Measurements from ENCODE around the gene SPDL1.

Gene SPDL1

GRCh38 chr5:169551696-169552095 lies 31.9 kb upstream of the SPDL1 start:
- H3K36me3 Mint-ChIP-seq (ENCODE audit: low read depth): no peaks in the 10 kb centered on the region
- no peaks in the 10 kb centered on the region for H3K9me3 Mint-ChIP-seq
- peaks cover 51% of the 10 kb centered on the region for H3K27me3 Mint-ChIP-seq (ENCODE audit: low read depth)
- no peaks in the 10 kb centered on the region for H3K4me1 Mint-ChIP-seq (ENCODE audit: low read depth)
- H3K4me3 Mint-ChIP-seq: no peak overlapping the region
- no peak overlapping the region for H3K27ac Mint-ChIP-seq
- DNase-seq (ENCODE audit: low spot score): no peak

GRCh38 chr5:169554251-169554650 lies 29.3 kb upstream of the SPDL1 start:
- Mint-ChIP-seq H3K36me3 (ENCODE audit: low read depth) (no peaks in the 10 kb centered on the region), H3K4me3 (no peak overlapping the region), H3K27ac (no peak overlapping the region), H3K4me1 (ENCODE audit: low read depth) (no peaks in the 10 kb centered on the region), H3K9me3 (no peaks in the 10 kb centered on the region), H3K27me3 (ENCODE audit: low read depth) (peaks cover 42% of the 10 kb centered on the region)
- DNase-seq (ENCODE audit: low spot score): no peak

- Mint-ChIP-seq H3K27me3 (ENCODE audit: low read depth) (peaks cover 32% of the 10 kb centered on the region), H3K36me3 (ENCODE audit: low read depth) (no peaks in the 10 kb centered on the region), H3K27ac (no peak overlapping the region), H3K4me3 (no peak overlapping the region), H3K9me3 (no peaks in the 10 kb centered on the region), H3K4me1 (ENCODE audit: low read depth) (no peaks in the 10 kb centered on the region)
- DNase-seq (ENCODE audit: low spot score): no peak
Observed at GRCh38 chr5:169557838-169558237, 25.7 kb upstream of the SPDL1 start.

GRCh38 chr5:169561893-169562292 lies 21.7 kb upstream of the SPDL1 start:
- no peak for DNase-seq (ENCODE audit: low spot score)
- Mint-ChIP-seq H3K4me1 (ENCODE audit: low read depth) (no peaks in the 10 kb centered on the region), H3K4me3 (no peak overlapping the region), H3K9me3 (no peaks in the 10 kb centered on the region), H3K27me3 (ENCODE audit: low read depth) (peaks cover 23% of the 10 kb centered on the region), H3K36me3 (ENCODE audit: low read depth) (no peaks in the 10 kb centered on the region), H3K27ac (no peak overlapping the region)

- Mint-ChIP-seq H3K36me3 (ENCODE audit: low read depth) (no peaks in the 10 kb centered on the region), H3K27me3 (ENCODE audit: low read depth) (peaks cover 20% of the 10 kb centered on the region), H3K27ac (no peak overlapping the region), H3K4me1 (ENCODE audit: low read depth) (no peaks in the 10 kb centered on the region), H3K4me3 (no peak overlapping the region), H3K9me3 (no peaks in the 10 kb centered on the region)
- no peak for DNase-seq (ENCODE audit: low spot score)
Observed at GRCh38 chr5:169563369-169563768, 20.2 kb upstream of the SPDL1 start.

GRCh38 chr5:169566202-169566601 lies 17.4 kb upstream of the SPDL1 start:
- Mint-ChIP-seq H3K27ac (no peak overlapping the region), H3K27me3 (ENCODE audit: low read depth) (peaks cover 19% of the 10 kb centered on the region), H3K9me3 (no peaks in the 10 kb centered on the region), H3K36me3 (ENCODE audit: low read depth) (no peaks in the 10 kb centered on the region), H3K4me1 (ENCODE audit: low read depth) (no peaks in the 10 kb centered on the region), H3K4me3 (no peak overlapping the region)
- DNase-seq (ENCODE audit: low spot score): no peak

GRCh38 chr5:169567079-169567478 lies 16.5 kb upstream of the SPDL1 start:
- Mint-ChIP-seq H3K4me1 (ENCODE audit: low read depth) (no peaks in the 10 kb centered on the region), H3K27ac (no peak overlapping the region), H3K9me3 (no peaks in the 10 kb centered on the region), H3K27me3 (ENCODE audit: low read depth) (peaks cover 19% of the 10 kb centered on the region), H3K4me3 (no peak overlapping the region), H3K36me3 (ENCODE audit: low read depth) (no peaks in the 10 kb centered on the region)
- DNase-seq (ENCODE audit: low spot score): no peak

- Mint-ChIP-seq H3K4me3 (no peak overlapping the region), H3K36me3 (ENCODE audit: low read depth) (no peaks in the 10 kb centered on the region), H3K27me3 (ENCODE audit: low read depth) (peaks cover 27% of the 10 kb centered on the region), H3K27ac (no peak overlapping the region), H3K9me3 (no peaks in the 10 kb centered on the region), H3K4me1 (ENCODE audit: low read depth) (no peaks in the 10 kb centered on the region)
- DNase-seq (ENCODE audit: low spot score): no peak
Observed at GRCh38 chr5:169569513-169569912, 14.1 kb upstream of the SPDL1 start.

- Mint-ChIP-seq H3K4me1 (ENCODE audit: low read depth) (no peaks in the 10 kb centered on the region), H3K27me3 (ENCODE audit: low read depth) (peaks cover 36% of the 10 kb centered on the region), H3K27ac (no peak overlapping the region), H3K4me3 (no peak overlapping the region), H3K9me3 (no peaks in the 10 kb centered on the region), H3K36me3 (ENCODE audit: low read depth) (no peaks in the 10 kb centered on the region)
- DNase-seq (ENCODE audit: low spot score): no peak
Observed at GRCh38 chr5:169571355-169571754, 12.2 kb upstream of the SPDL1 start.

- Mint-ChIP-seq H3K36me3 (ENCODE audit: low read depth) (no peaks in the 10 kb centered on the region), H3K4me1 (ENCODE audit: low read depth) (no peaks in the 10 kb centered on the region), H3K27me3 (ENCODE audit: low read depth) (peaks cover 47% of the 10 kb centered on the region), H3K27ac (no peak overlapping the region), H3K4me3 (no peak overlapping the region), H3K9me3 (no peaks in the 10 kb centered on the region)
- no peak for DNase-seq (ENCODE audit: low spot score)
Observed at GRCh38 chr5:169574134-169574646, 9.4 kb upstream of the SPDL1 start.

- peaks cover 54% of the 10 kb centered on the region for H3K27me3 Mint-ChIP-seq (ENCODE audit: low read depth)
- DNase-seq (ENCODE audit: low spot score): no peak
- H3K4me3 Mint-ChIP-seq: no peak overlapping the region
- no peaks in the 10 kb centered on the region for H3K4me1 Mint-ChIP-seq (ENCODE audit: low read depth)
- H3K9me3 Mint-ChIP-seq: no peaks in the 10 kb centered on the region
- H3K27ac Mint-ChIP-seq: no peak overlapping the region
- H3K36me3 Mint-ChIP-seq (ENCODE audit: low read depth): no peaks in the 10 kb centered on the region
Observed at GRCh38 chr5:169576181-169576598, 7.4 kb upstream of the SPDL1 start.

GRCh38 chr5:169577951-169578350 lies 5.6 kb upstream of the SPDL1 start:
- peaks cover 49% of the 10 kb centered on the region for H3K27me3 Mint-ChIP-seq (ENCODE audit: low read depth)
- DNase-seq (ENCODE audit: low spot score): no peak

GRCh38 chr5:169580964-169581363 lies 2.6 kb upstream of the SPDL1 start:
- Mint-ChIP-seq H3K27ac (no peak overlapping the region), H3K36me3 (ENCODE audit: low read depth) (peaks cover 7% of the 10 kb centered on the region), H3K9me3 (no peaks in the 10 kb centered on the region), H3K4me1 (ENCODE audit: low read depth) (peaks cover 19% of the 10 kb centered on the region), H3K27me3 (ENCODE audit: low read depth) (peaks cover 29% of the 10 kb centered on the region), H3K4me3 (no peak overlapping the region)
- DNase-seq (ENCODE audit: low spot score): no peak

More at GRCh38 chr5:169577951-169578350, 5.6 kb upstream of the SPDL1 start:
- peaks cover 6% of the 10 kb centered on the region for H3K4me1 Mint-ChIP-seq (ENCODE audit: low read depth)
- no peaks in the 10 kb centered on the region for H3K36me3 Mint-ChIP-seq (ENCODE audit: low read depth)
- H3K4me3 Mint-ChIP-seq: no peak overlapping the region
- no peak overlapping the region for H3K27ac Mint-ChIP-seq
- H3K9me3 Mint-ChIP-seq: no peaks in the 10 kb centered on the region

- Mint-ChIP-seq H3K4me3 (peak overlapping the region; percentile 22), H3K36me3 (ENCODE audit: low read depth) (peaks cover 12% of the 10 kb centered on the region), H3K4me1 (ENCODE audit: low read depth) (peaks cover 26% of the 10 kb centered on the region), H3K27me3 (ENCODE audit: low read depth) (peaks cover 22% of the 10 kb centered on the region), H3K27ac (no peak overlapping the region), H3K9me3 (no peaks in the 10 kb centered on the region)
- DNase-seq (ENCODE audit: low spot score): peak; percentile 52
Observed at GRCh38 chr5:169581580-169582227, 1.9 kb upstream of the SPDL1 start.

- Mint-ChIP-seq H3K36me3 (ENCODE audit: low read depth) (peaks cover 15% of the 10 kb centered on the region), H3K27me3 (ENCODE audit: low read depth) (peaks cover 14% of the 10 kb centered on the region), H3K4me1 (ENCODE audit: low read depth) (peaks cover 34% of the 10 kb centered on the region), H3K9me3 (no peaks in the 10 kb centered on the region), H3K27ac (peak overlapping the region; percentile 96), H3K4me3 (peak overlapping the region; percentile 98)
- DNase-seq (ENCODE audit: low spot score): no peak
Observed at GRCh38 chr5:169583101-169583423, 511 bp upstream of the SPDL1 start.

Measured in T-helper 2 cell treated with Interferon-gamma antibody and Interleukin-4, amounts not matched to agents 5 μg/mL and 100 μg/mL, for 36 hours (primary cell).